ENCODE measurements around the gene PCDHB4. TPM values are rescaled to one million over a fixed set of nuclear protein-coding genes. Genes with fewer than 3 reads are reported as not detected.
"Not testable (repeated sequence)": the region's sequence is repeated elsewhere in the genome, so short reads cannot be mapped to it uniquely, and the experiment has no call there.

Gene PCDHB4
- total and polyA plus RNA-seq, 2 donors (not counting 1 experiment from before 2014, with no cell fraction given), result not detected

DNA sequence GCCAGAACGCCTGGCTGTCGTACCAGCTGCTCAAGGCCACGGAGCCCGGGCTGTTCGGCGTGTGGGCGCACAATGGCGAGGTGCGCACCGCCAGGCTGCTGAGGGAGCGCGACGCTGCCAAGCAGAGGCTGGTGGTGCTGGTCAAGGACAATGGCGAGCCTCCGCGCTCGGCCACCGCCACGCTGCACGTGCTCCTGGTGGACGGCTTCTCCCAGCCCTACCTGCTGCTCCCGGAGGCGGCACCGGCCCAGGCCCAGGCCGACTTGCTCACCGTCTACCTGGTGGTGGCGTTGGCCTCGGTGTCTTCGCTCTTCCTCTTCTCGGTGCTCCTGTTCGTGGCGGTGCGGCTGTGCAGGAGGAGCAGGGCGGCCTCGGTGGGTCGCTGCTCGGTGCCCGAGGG lies 25.0 kb upstream of the PCDHB4 start:
- DNase-seq; H3K4me3 ChIP-seq (ENCODE audit: control extremely low read depth in 1 of 5, extremely low read depth in 1 of 5, insufficient read depth in 1 of 5, low read depth in 2 of 5, low read length in 4 of 5); intact Hi-C loops (cut with micrococcal nuclease); H4K20me1 ChIP-seq (ENCODE audit: control insufficient read depth, insufficient read depth, low read length, poor library complexity, severe bottlenecking); H3K27ac ChIP-seq (ENCODE audit: low read length in 2 of 2); H3K4me3 Mint-ChIP-seq; H3K4me1 Mint-ChIP-seq; POLR2A ChIA-PET; H2AFZ ChIP-seq (ENCODE audit: insufficient read depth, low read depth, low read length, poor library complexity, severe bottlenecking); H3K9me3 Mint-ChIP-seq (ENCODE audit: insufficient read depth); ATAC-seq (ENCODE audit: low read depth); H3K9ac ChIP-seq (ENCODE audit: low read length); H3K4me1 ChIP-seq (ENCODE audit: control insufficient read depth in 2 of 2, insufficient read depth in 2 of 2, low read length in 2 of 2); H3K36me3 ChIP-seq (replicated peaks in 1 of 2; ENCODE audit: control extremely low read depth in 1 of 2, control insufficient read depth in 1 of 2, extremely low read depth in 1 of 2, insufficient read depth in 2 of 2, low read length in 1 of 2); H3K4me2 ChIP-seq (replicated peaks; ENCODE audit: low read depth, low read length, poor library complexity, severe bottlenecking); CTCF ChIA-PET; H3K79me2 ChIP-seq (ENCODE audit: control insufficient read depth, insufficient read depth, low read length); H3K27ac Mint-ChIP-seq: not testable (repeated sequence)
- H3K27me3 Mint-ChIP-seq, result peaks cover 33% of the 10 kb centered on the region
- H3K9me3 ChIP-seq (ENCODE audit: control extremely low read depth in 1 of 3, control insufficient read depth in 2 of 3, insufficient read depth in 1 of 3, low read length in 2 of 3), result peaks cover 3 to 28% (median 3%) of the 10 kb centered on the region in 3 donors
- H3K27me3 ChIP-seq (replicated peaks in 1 of 4; ENCODE audit: control extremely low read depth in 1 of 4, control insufficient read depth in 3 of 4, insufficient read depth in 4 of 4, low read length in 3 of 4), result peaks cover 0 to 20% (median 8%) of the 10 kb centered on the region in 4 experiments
- WGBS (ENCODE audit: insufficient coverage), result 47% methylated on average over 21 of the region's 38 CpGs

GRCh38 chr5:141100243-141100805 lies 21.3 kb upstream of the PCDHB4 start, which contains the start of gene PCDHB3:
PCDHB3 (plus strand) TSS chr5:141100473; CDS start chr5:141100650, 177 bp downstream.
- H3K4me1 Mint-ChIP-seq, result no peaks in the 10 kb centered on the region
- Histone ChIP-seq H2AFZ (ENCODE audit: insufficient read depth, low read depth, low read length, poor library complexity, severe bottlenecking) (no peak within 1 kb of the TSS), H3K4me2 (replicated peaks; ENCODE audit: low read depth, low read length, poor library complexity, severe bottlenecking) (no peak within 1 kb of the TSS)

More at GRCh38 chr5:141100243-141100805, 21.3 kb upstream of the PCDHB4 start, which contains the start of gene PCDHB3:
- DNase-seq, result no peak
- Histone ChIP-seq H3K36me3 (replicated peaks in 1 of 2; ENCODE audit: control extremely low read depth in 1 of 2, control insufficient read depth in 1 of 2, extremely low read depth in 1 of 2, insufficient read depth in 2 of 2, low read length in 1 of 2) (no peaks in the 10 kb centered on the region), H4K20me1 (ENCODE audit: control insufficient read depth, insufficient read depth, low read length, poor library complexity, severe bottlenecking) (no peaks in the 10 kb centered on the region), H3K9me3 (ENCODE audit: control extremely low read depth in 1 of 3, control insufficient read depth in 2 of 3, insufficient read depth in 1 of 3, low read length in 2 of 3) (peaks cover 2 to 28% (median 3%) of the 10 kb centered on the region in 3 donors), H3K4me3 (ENCODE audit: control extremely low read depth in 1 of 5, extremely low read depth in 1 of 5, insufficient read depth in 1 of 5, low read depth in 2 of 5, low read length in 4 of 5) (no peak within 1 kb of the TSS), H3K79me2 (ENCODE audit: control insufficient read depth, insufficient read depth, low read length) (no peaks in the 10 kb centered on the region), H3K27ac (ENCODE audit: low read length in 2 of 2) (no peak within 1 kb of the TSS), H3K4me1 (ENCODE audit: control insufficient read depth in 2 of 2, insufficient read depth in 2 of 2, low read length in 2 of 2) (no peaks in the 10 kb centered on the region), H3K9ac (ENCODE audit: low read length) (no peak within 1 kb of the TSS), H3K27me3 (replicated peaks in 1 of 4; ENCODE audit: control extremely low read depth in 1 of 4, control insufficient read depth in 3 of 4, insufficient read depth in 4 of 4, low read length in 3 of 4) (peaks cover 0 to 11% (median 6%) of the 10 kb centered on the region in 4 experiments)
- POLR2A ChIA-PET, result no interaction called here
- Mint-ChIP-seq H3K4me3 (no peak within 1 kb of the TSS), H3K27me3 (peaks cover 9% of the 10 kb centered on the region), H3K27ac (no peak within 1 kb of the TSS), H3K9me3 (ENCODE audit: insufficient read depth) (peaks cover 3% of the 10 kb centered on the region)
- no peak for ATAC-seq (ENCODE audit: low read depth)
- TF ChIP-seq CTCF (IDR thresholded peaks at IDR 0.05) (peak; percentile 26), EZH2 (IDR thresholded peaks at IDR 0.05; ENCODE audit: borderline replicate concordance, insufficient read depth, low read depth, low read length, poor library complexity, severe bottlenecking) (no peak)
- 16% methylated on average over 16 of the region's 19 CpGs for WGBS (ENCODE audit: insufficient coverage)
- CTCF ChIA-PET, result no interaction called here
- intact Hi-C loops (cut with micrococcal nuclease), result no loop called here

Measured in B cell (primary cell).